H9 (cell line): ENCODE measurements around the gene SYT11. TPM values are rescaled to one million over a fixed set of nuclear protein-coding genes. Genes with fewer than 3 reads are reported as not detected.

Experiments used
- DNase-seq: peaks from one replicate; pipeline ENCODE4 v3.0.0-alpha.2; 2017
- H2AFZ ChIP-seq: one replicate; pipeline ENCODE4 v1.6.1; 2013; ENCODE audit warnings: mild to moderate bottlenecking, low read length, control low read depth, moderate library complexity
- H2AK5ac ChIP-seq: 2 replicates; pipeline ENCODE4 v1.6.1; 2013; ENCODE audit warnings: low read length, control low read depth, mixed read lengths; ENCODE audit not compliant: insufficient read length
- H2BK120ac ChIP-seq: one replicate; pipeline ENCODE4 v1.6.1; 2013; ENCODE audit warnings: low read depth, mild to moderate bottlenecking, low read length, control low read depth, inconsistent platforms; ENCODE audit not compliant: poor library complexity, severe bottlenecking
- H2BK12ac ChIP-seq: 2 replicates; pipeline ENCODE4 v1.6.1; 2013; ENCODE audit warnings: low read length, control low read depth, mixed read lengths, low read depth; ENCODE audit not compliant: insufficient read length
- H2BK15ac ChIP-seq: 2 replicates; pipeline ENCODE4 v1.6.1; 2013; ENCODE audit warnings: low read depth, low read length, control low read depth
- H2BK20ac ChIP-seq: one replicate; pipeline ENCODE4 v1.6.1; 2013; ENCODE audit warnings: low read depth, mild to moderate bottlenecking, low read length, control low read depth, inconsistent platforms; ENCODE audit not compliant: poor library complexity, severe bottlenecking
- H2BK5ac ChIP-seq: 2 replicates; pipeline ENCODE4 v1.6.1; 2013; ENCODE audit warnings: low read length, control low read depth, mixed read lengths; ENCODE audit not compliant: insufficient read length
- H3K14ac ChIP-seq: 2 replicates; pipeline ENCODE4 v1.6.1; 2013; ENCODE audit warnings: low read length, control low read depth; ENCODE audit not compliant: insufficient read depth
- H3K18ac ChIP-seq: 2 replicates; pipeline ENCODE4 v1.6.1; 2013; ENCODE audit warnings: low read depth, mild to moderate bottlenecking, mixed read lengths, low read length, control low read depth; ENCODE audit not compliant: insufficient read length
- H3K23ac ChIP-seq: 2 replicates; pipeline ENCODE4 v1.6.1; 2013; ENCODE audit warnings: low read length, control low read depth, mixed read lengths, low read depth; ENCODE audit not compliant: insufficient read length
- H3K23me2 ChIP-seq: 2 replicates; pipeline ENCODE4 v1.6.1; 2013; ENCODE audit warnings: low read depth, mild to moderate bottlenecking, mixed read lengths, low read length, control low read depth; ENCODE audit not compliant: insufficient read length, poor library complexity, severe bottlenecking
- H3K27ac ChIP-seq: 2 replicates; pipeline ENCODE4 v1.5.1; 2013; ENCODE audit warnings: low read length, control low read depth, mixed read lengths, low read depth; ENCODE audit not compliant: insufficient read length
- H3K27me3 ChIP-seq: 2 replicates; pipeline ENCODE4 v1.6.1; 2013; ENCODE audit warnings: low read length, control low read depth, inconsistent platforms; ENCODE audit not compliant: insufficient read depth
- H3K4ac ChIP-seq: 2 replicates; pipeline ENCODE4 v1.6.1; 2013; ENCODE audit warnings: low read depth, mild to moderate bottlenecking, control low read depth, inconsistent platforms, low read length, moderate library complexity
- H3K4me1 ChIP-seq: 2 replicates; pipeline ENCODE4 v1.6.1; 2013; ENCODE audit warnings: low read length, control low read depth, inconsistent platforms; ENCODE audit not compliant: insufficient read depth
- H3K4me2 ChIP-seq: 2 replicates; pipeline ENCODE4 v1.6.1; 2013; ENCODE audit warnings: low read length, control low read depth, mixed read lengths; ENCODE audit not compliant: insufficient read length, insufficient read depth
- H3K56ac ChIP-seq: 2 replicates; pipeline ENCODE4 v1.6.1; 2013; ENCODE audit warnings: low read depth, mild to moderate bottlenecking, mixed read lengths, low read length, control low read depth; ENCODE audit not compliant: insufficient read length
- H3K79me1 ChIP-seq: 2 replicates; pipeline ENCODE4 v1.6.1; 2013; ENCODE audit warnings: low read depth, mild to moderate bottlenecking, moderate library complexity, low read length, control low read depth, inconsistent platforms; ENCODE audit not compliant: insufficient read depth, poor library complexity, severe bottlenecking
- H3K79me2 ChIP-seq: 2 replicates; pipeline ENCODE4 v1.6.1; 2013; ENCODE audit warnings: low read length, control low read depth, inconsistent platforms; ENCODE audit not compliant: insufficient read depth
- H3K9ac ChIP-seq: 2 replicates; pipeline ENCODE4 v1.6.1; 2013; ENCODE audit warnings: low read length, control low read depth, mixed read lengths; ENCODE audit not compliant: insufficient read length; ENCODE audit errors: extremely low read depth
- H3K9me3 ChIP-seq: one replicate; pipeline ENCODE4 v1.6.1; 2013; ENCODE audit warnings: low read depth, low read length, inconsistent platforms; ENCODE audit not compliant: control insufficient read depth
- H3T11ph ChIP-seq: one replicate; pipeline ENCODE4 v1.6.1; 2013; ENCODE audit warnings: mild to moderate bottlenecking, low read length, control low read depth, inconsistent platforms
- H4K20me1 ChIP-seq: one replicate; pipeline ENCODE4 v1.6.1; 2013; ENCODE audit not compliant: control insufficient read depth, insufficient read length, insufficient read depth
- H4K5ac ChIP-seq: 2 replicates; pipeline ENCODE4 v1.6.1; 2013; ENCODE audit warnings: low read depth, mild to moderate bottlenecking, mixed read lengths, low read length, control low read depth; ENCODE audit not compliant: insufficient read length
- H4K8ac ChIP-seq: replicated peaks from 2 replicates; pipeline ENCODE4 v1.6.1; 2013; ENCODE audit warnings: low read length, control low read depth, mixed read lengths, low read depth; ENCODE audit not compliant: insufficient read length
- H4K91ac ChIP-seq: 2 replicates; pipeline ENCODE4 v1.6.1; 2013; ENCODE audit warnings: low read depth, mild to moderate bottlenecking, moderate library complexity, mixed read lengths, low read length, control low read depth; ENCODE audit not compliant: insufficient read length
- H3K27ac Mint-ChIP-seq, 3 experiments: 2 replicates in 2 of 3; 3 replicates in 1 of 3; pipeline ENCODE4 v1.8.0; 2020 to 2021; ENCODE audit warnings: mixed read lengths in 3 of 3, mild to moderate bottlenecking in 1 of 3, moderate library complexity in 1 of 3
- H3K27me3 Mint-ChIP-seq: 2 replicates; pipeline ENCODE4 v1.8.0; 2021; ENCODE audit warnings: low read depth, mild to moderate bottlenecking, moderate library complexity, mixed read lengths
- H3K36me3 Mint-ChIP-seq, 3 experiments: 2 replicates in 2 of 3; 3 replicates in 1 of 3; pipeline ENCODE4 v1.8.0; 2020 to 2021; ENCODE audit warnings: low read depth in 3 of 3, mixed read lengths in 3 of 3; ENCODE audit not compliant: insufficient read depth in 1 of 3
- H3K4me1 Mint-ChIP-seq, 2 experiments: 2 replicates each; pipeline ENCODE4 v1.8.0; 2020; ENCODE audit warnings: mixed read lengths in 2 of 2
- H3K4me3 Mint-ChIP-seq, 2 experiments: 2 replicates in 1 of 2; 3 replicates in 1 of 2; pipeline ENCODE4 v1.8.0; 2020 to 2021; ENCODE audit warnings: mild to moderate bottlenecking in 2 of 2, mixed read lengths in 2 of 2, moderate library complexity in 1 of 2
- H3K9me3 Mint-ChIP-seq, 2 experiments: 2 replicates in 1 of 2; 3 replicates in 1 of 2; pipeline ENCODE4 v1.8.0; 2020; ENCODE audit warnings: mild to moderate bottlenecking in 2 of 2, mixed read lengths in 2 of 2, moderate library complexity in 1 of 2
- total RNA-seq: library from RNA; stranded (reverse); gene quantifications from 2 replicates; pipeline ENCODE4 v1.2.1, GENCODE V29; 2021
- TF ChIP-seq, protein P1 (sequence below): fragments of 200-600 bp; sonication (generic); conservative IDR thresholded peaks from 3 replicates; pipeline ENCODE4 v1.8.0; 2021; ENCODE audit warnings: antibody characterized with exemption, mild to moderate bottlenecking

Gene SYT11
- total RNA-seq, 1 experiment from 2014 or later, result 0.28 TPM

GRCh38 chr1:155884982-155885381, 25.6 kb downstream of the SYT11 start:
- no peak overlapping the region for H3K27ac Mint-ChIP-seq
- H3K36me3 Mint-ChIP-seq, result no peaks in the 10 kb centered on the region
- TF ChIP-seq, protein P1, sequence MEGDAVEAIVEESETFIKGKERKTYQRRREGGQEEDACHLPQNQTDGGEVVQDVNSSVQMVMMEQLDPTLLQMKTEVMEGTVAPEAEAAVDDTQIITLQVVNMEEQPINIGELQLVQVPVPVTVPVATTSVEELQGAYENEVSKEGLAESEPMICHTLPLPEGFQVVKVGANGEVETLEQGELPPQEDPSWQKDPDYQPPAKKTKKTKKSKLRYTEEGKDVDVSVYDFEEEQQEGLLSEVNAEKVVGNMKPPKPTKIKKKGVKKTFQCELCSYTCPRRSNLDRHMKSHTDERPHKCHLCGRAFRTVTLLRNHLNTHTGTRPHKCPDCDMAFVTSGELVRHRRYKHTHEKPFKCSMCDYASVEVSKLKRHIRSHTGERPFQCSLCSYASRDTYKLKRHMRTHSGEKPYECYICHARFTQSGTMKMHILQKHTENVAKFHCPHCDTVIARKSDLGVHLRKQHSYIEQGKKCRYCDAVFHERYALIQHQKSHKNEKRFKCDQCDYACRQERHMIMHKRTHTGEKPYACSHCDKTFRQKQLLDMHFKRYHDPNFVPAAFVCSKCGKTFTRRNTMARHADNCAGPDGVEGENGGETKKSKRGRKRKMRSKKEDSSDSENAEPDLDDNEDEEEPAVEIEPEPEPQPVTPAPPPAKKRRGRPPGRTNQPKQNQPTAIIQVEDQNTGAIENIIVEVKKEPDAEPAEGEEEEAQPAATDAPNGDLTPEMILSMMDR, result no peak

More at GRCh38 chr1:155884982-155885381, 25.6 kb downstream of the SYT11 start:
- Histone ChIP-seq H2BK12ac (no peak overlapping the region), H3K79me1 (no peaks in the 10 kb centered on the region), H4K5ac (no peak overlapping the region), H3K23ac (no peak overlapping the region), H2BK20ac (no peak overlapping the region), H3K14ac (no peak overlapping the region), H2BK15ac (no peak overlapping the region), H3K4me1 (no peaks in the 10 kb centered on the region), H3K9ac (no peak overlapping the region), H2AFZ (no peak overlapping the region), H2BK120ac (no peak overlapping the region), H3K18ac (no peak overlapping the region), H3T11ph (no peak overlapping the region), H3K27ac (no peak overlapping the region), H4K20me1 (no peaks in the 10 kb centered on the region), H3K9me3 (no peaks in the 10 kb centered on the region), H3K27me3 (no peaks in the 10 kb centered on the region), H3K79me2 (no peaks in the 10 kb centered on the region), H3K4ac (no peak overlapping the region), H4K91ac (no peak overlapping the region), H4K8ac (no peak overlapping the region), H2AK5ac (no peak overlapping the region), H3K56ac (no peak overlapping the region), H3K23me2 (no peaks in the 10 kb centered on the region), H3K4me2 (no peak overlapping the region), H2BK5ac (no peak overlapping the region)
- H3K4me3 Mint-ChIP-seq, result no peak overlapping the region
- no peaks in the 10 kb centered on the region for H3K27me3 Mint-ChIP-seq
- H3K4me1 Mint-ChIP-seq, result peaks cover 8% of the 10 kb centered on the region in 2 experiments
- H3K9me3 Mint-ChIP-seq, result no peaks in the 10 kb centered on the region
- DNase-seq, result no peak
